ENCODE data around the gene DDIT4L.
"Not testable (repeated sequence)": the region's sequence is repeated elsewhere in the genome, so short reads cannot be mapped to it uniquely, and the experiment has no call there.

The DDIT4L gene

GRCh38 chr4:100166297-100167039 is 23.8 kb downstream of the DDIT4L start:
- DNase-seq (ENCODE audit: low spot score) = no peak

GRCh38 chr4:100165809-100166208 is 24.5 kb downstream of the DDIT4L start:
- DNase-seq (ENCODE audit: low spot score) = no peak

GRCh38 chr4:100164808-100165760 is 25.2 kb downstream of the DDIT4L start:
- no peak for DNase-seq (ENCODE audit: low spot score)

GRCh38 chr4:100162027-100162685 is 28.1 kb downstream of the DDIT4L start:
- DNase-seq (ENCODE audit: low spot score) = no peak

- DNase-seq (ENCODE audit: low spot score) = no peak
These were observed 41.1 kb downstream of the DDIT4L start for GRCh38 chr4:100149190-100149589.

- no peak for DNase-seq (ENCODE audit: low spot score)
These were observed 42.6 kb downstream of the DDIT4L start for GRCh38 chr4:100147684-100148083.

- DNase-seq (ENCODE audit: low spot score) = no peak
These were observed 43.1 kb downstream of the DDIT4L start for GRCh38 chr4:100147198-100147597.

GRCh38 chr4:100146756-100147155 is 43.5 kb downstream of the DDIT4L start:
- no peak for DNase-seq (ENCODE audit: low spot score)

GRCh38 chr4:100137320-100137719 is 52.9 kb downstream of the DDIT4L start:
- DNase-seq (ENCODE audit: low spot score) = not testable (repeated sequence)
